Progenitor cell of endocrine pancreas (in vitro differentiated cells): ENCODE measurements around the gene PALMD. TPM values are rescaled to one million over a fixed set of nuclear protein-coding genes. Genes with fewer than 3 reads are reported as not detected.
A peak's percentile ranks its signal among the peaks of the same experiment; 100 is the strongest.

Experiments
- DNase-seq: peaks from one replicate; pipeline ENCODE4 v3.0.0; 2021; ENCODE audit warnings: low spot score; ENCODE audit not compliant: unreplicated experiment
- H3K27ac Mint-ChIP-seq: 2 replicates; pipeline ENCODE4 v1.8.0; 2021; ENCODE audit warnings: mild to moderate bottlenecking, moderate library complexity, mixed read lengths
- H3K27me3 Mint-ChIP-seq: 2 replicates; pipeline ENCODE4 v1.8.0; 2021; ENCODE audit warnings: mixed read lengths
- H3K36me3 Mint-ChIP-seq: 2 replicates; pipeline ENCODE4 v1.8.0; 2022; ENCODE audit warnings: mixed read lengths; ENCODE audit not compliant: insufficient read depth
- H3K4me1 Mint-ChIP-seq: 2 replicates; pipeline ENCODE4 v1.8.0; 2021; ENCODE audit warnings: low read depth, mixed read lengths
- H3K4me3 Mint-ChIP-seq: 2 replicates; pipeline ENCODE4 v1.8.0; 2021; ENCODE audit warnings: low read depth, mild to moderate bottlenecking, moderate library complexity, mixed read lengths
- H3K9me3 Mint-ChIP-seq: 2 replicates; pipeline ENCODE4 v1.8.0; 2021; ENCODE audit warnings: low read depth, mixed read lengths
- total RNA-seq: library from RNA; stranded (reverse); gene quantifications from 2 replicates; pipeline ENCODE4 v1.2.1, GENCODE V29; 2021
- TF ChIP-seq, protein P1 (sequence below): fragments of 200-600 bp; sonication (generic); IDR thresholded peaks from one replicate; pipeline ENCODE4 v1.5.0; 2021; ENCODE audit warnings: antibody characterized with exemption, mild to moderate bottlenecking; ENCODE audit not compliant: unreplicated experiment

PALMD gene
- total RNA-seq, 1 donor from 2014 or later = 4.5 TPM

DNA sequence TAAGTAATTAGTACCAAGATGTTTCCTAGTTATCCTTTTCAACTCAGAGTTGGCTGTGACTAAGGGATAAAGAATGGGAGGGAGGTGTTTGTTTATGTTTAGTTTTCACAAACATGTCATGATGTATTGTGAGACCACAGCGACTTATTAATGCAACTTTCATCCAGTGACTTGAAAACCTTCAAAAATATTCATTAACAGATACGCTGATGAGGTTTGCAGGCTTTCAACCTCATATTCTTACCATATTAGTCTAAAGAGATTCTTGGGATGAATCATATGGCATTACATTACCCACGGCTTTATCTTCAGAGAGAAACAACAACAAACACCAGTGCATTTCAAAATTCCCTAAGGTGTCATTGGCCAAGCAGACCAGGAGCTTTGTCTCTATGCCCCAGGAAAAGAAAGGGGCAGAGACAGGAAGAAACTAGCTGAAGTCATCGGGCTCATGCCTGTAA, 36.4 kb downstream of the PALMD start:
- Mint-ChIP-seq H3K36me3 (no peaks in the 10 kb centered on the region), H3K27me3 (no peaks in the 10 kb centered on the region), H3K27ac (no peak overlapping the region), H3K4me3 (no peak overlapping the region), H3K9me3 (no peaks in the 10 kb centered on the region), H3K4me1 (peaks cover 4% of the 10 kb centered on the region)
- TF ChIP-seq, protein P1, sequence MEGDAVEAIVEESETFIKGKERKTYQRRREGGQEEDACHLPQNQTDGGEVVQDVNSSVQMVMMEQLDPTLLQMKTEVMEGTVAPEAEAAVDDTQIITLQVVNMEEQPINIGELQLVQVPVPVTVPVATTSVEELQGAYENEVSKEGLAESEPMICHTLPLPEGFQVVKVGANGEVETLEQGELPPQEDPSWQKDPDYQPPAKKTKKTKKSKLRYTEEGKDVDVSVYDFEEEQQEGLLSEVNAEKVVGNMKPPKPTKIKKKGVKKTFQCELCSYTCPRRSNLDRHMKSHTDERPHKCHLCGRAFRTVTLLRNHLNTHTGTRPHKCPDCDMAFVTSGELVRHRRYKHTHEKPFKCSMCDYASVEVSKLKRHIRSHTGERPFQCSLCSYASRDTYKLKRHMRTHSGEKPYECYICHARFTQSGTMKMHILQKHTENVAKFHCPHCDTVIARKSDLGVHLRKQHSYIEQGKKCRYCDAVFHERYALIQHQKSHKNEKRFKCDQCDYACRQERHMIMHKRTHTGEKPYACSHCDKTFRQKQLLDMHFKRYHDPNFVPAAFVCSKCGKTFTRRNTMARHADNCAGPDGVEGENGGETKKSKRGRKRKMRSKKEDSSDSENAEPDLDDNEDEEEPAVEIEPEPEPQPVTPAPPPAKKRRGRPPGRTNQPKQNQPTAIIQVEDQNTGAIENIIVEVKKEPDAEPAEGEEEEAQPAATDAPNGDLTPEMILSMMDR = no peak
- DNase-seq = no peak

- TF ChIP-seq, protein P1 = peak; percentile 70
- DNase-seq = peak; percentile 34
Measured at GRCh38 chr1:99685516-99686180, 39.7 kb downstream of the PALMD start.

DNA sequence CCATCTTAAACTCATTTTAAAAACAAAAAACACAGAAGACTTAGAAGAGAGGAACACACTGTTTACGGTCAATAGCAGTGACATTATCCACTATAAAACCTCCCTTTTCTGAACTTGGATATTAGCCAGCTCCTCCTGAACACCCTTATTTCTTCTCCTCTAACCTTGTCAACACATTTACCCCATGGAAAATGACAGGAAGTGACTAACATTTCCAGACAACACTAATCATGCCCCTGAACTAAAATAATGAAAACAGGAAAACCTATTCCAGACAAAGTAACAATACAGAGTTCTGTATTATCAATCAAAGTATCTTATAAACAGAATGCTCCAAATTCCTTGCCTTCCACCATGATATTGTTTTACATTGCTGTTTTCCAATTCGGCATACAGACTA, 45.3 kb downstream of the PALMD start:
- Mint-ChIP-seq H3K27ac (no peak overlapping the region), H3K27me3 (no peaks in the 10 kb centered on the region), H3K9me3 (no peaks in the 10 kb centered on the region), H3K36me3 (peaks cover 2% of the 10 kb centered on the region), H3K4me1 (no peaks in the 10 kb centered on the region), H3K4me3 (no peak overlapping the region)
- TF ChIP-seq, protein P1 = no peak
- no peak for DNase-seq

More at GRCh38 chr1:99685516-99686180, 39.7 kb downstream of the PALMD start:
- Mint-ChIP-seq H3K27me3 (no peaks in the 10 kb centered on the region), H3K9me3 (no peaks in the 10 kb centered on the region), H3K4me1 (no peaks in the 10 kb centered on the region), H3K36me3 (peaks cover 2% of the 10 kb centered on the region), H3K4me3 (no peak overlapping the region), H3K27ac (no peak overlapping the region)

DNA sequence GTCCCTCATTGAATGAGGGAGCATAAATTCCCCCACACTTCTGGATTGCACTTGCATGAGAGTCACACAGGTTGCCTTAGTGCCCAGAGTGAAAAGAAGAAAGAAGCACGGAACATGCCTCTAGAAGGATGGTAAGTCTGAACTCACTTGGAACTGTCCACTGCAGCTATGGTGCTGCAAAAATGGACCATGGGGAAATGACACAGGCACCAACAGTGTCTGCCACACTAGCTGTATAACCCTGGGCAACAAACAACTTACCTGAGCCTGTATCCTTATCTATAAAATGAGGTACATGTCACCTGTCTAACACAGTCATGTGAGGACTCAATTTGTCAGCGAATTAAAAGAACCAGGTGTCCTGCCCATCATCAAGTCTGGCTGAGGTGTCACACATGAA, 50.7 kb downstream of the PALMD start:
- no peak for DNase-seq
- Mint-ChIP-seq H3K27ac (no peak overlapping the region), H3K9me3 (peaks cover 9% of the 10 kb centered on the region), H3K4me3 (no peak overlapping the region), H3K27me3 (no peaks in the 10 kb centered on the region), H3K4me1 (no peaks in the 10 kb centered on the region), H3K36me3 (no peaks in the 10 kb centered on the region)
- TF ChIP-seq, protein P1 = no peak

DNA sequence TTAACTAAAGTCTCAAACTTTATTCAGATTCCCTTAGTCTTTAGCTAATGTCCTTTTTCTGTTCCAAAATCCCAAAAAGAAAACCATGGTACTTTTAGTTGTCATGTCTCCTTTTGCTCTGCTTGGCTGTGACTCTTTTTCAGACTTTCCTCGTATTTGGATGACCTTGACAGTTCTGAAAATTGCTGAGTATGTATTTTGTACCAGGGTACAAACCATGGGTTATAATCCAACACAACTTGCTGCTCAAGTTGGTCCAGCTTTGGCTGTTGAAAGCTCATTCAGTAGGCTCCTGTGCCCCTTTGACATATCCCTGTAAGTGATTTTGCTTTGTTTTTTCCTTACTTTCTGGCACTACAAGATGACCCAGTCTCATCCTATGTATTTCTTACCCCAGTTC, 51.7 kb downstream of the PALMD start:
- TF ChIP-seq, protein P1 = no peak
- Mint-ChIP-seq H3K27me3 (no peaks in the 10 kb centered on the region), H3K4me1 (no peaks in the 10 kb centered on the region), H3K27ac (no peak overlapping the region), H3K9me3 (peaks cover 9% of the 10 kb centered on the region), H3K36me3 (no peaks in the 10 kb centered on the region), H3K4me3 (no peak overlapping the region)
- no peak for DNase-seq
